CD14-positive monocyte (primary cell): ENCODE data around the gene PRELID3B. TPM values are rescaled to one million over a fixed set of nuclear protein-coding genes. Genes with fewer than 3 reads are reported as not detected.

Experiments used
- DNase-seq, 3 donors: peaks; one replicate each; pipeline ENCODE4 v3.0.0-alpha.2; 2011 to 2022
- H2AFZ ChIP-seq: 2 replicates; pipeline ENCODE4 v1.6.0; 2012; ENCODE audit warnings: mild to moderate bottlenecking, low read depth, low read length, inconsistent platforms; ENCODE audit not compliant: insufficient read depth, poor library complexity, severe bottlenecking
- H3K27ac ChIP-seq, 2 donors: 1 replicate in 1 of 2; 2 replicates in 1 of 2; pipeline ENCODE4 v1.5.1; 2012 to 2013; ENCODE audit warnings: low read length in 2 of 2, control low read depth in 1 of 2, inconsistent platforms in 1 of 2, low read depth in 1 of 2, mild to moderate bottlenecking in 1 of 2
- H3K27me3 ChIP-seq, 2 donors: one replicate each; pipeline versions ENCODE4 v1.6.0 to v1.6.1; 2011 to 2013; ENCODE audit warnings: low read length in 2 of 2; ENCODE audit not compliant: control insufficient read depth in 2 of 2, insufficient read depth in 2 of 2
- H3K36me3 ChIP-seq, 2 donors: replicated peaks in 1 of 2; 1 replicate in 1 of 2; 2 replicates in 1 of 2; pipeline versions ENCODE4 v1.5.1 to v1.6.1; 2012 to 2013; ENCODE audit warnings: low read length in 2 of 2, control low read depth in 1 of 2, inconsistent platforms in 1 of 2, mild to moderate bottlenecking in 1 of 2; ENCODE audit not compliant: insufficient read depth in 2 of 2, control insufficient read depth in 1 of 2
- H3K4me1 ChIP-seq, 2 donors: 1 replicate in 1 of 2; 2 replicates in 1 of 2; pipeline versions ENCODE4 v1.5.1 to v1.6.1; 2012 to 2013; ENCODE audit warnings: low read length in 2 of 2, control low read depth in 1 of 2, inconsistent platforms in 1 of 2, mild to moderate bottlenecking in 1 of 2, moderate library complexity in 1 of 2; ENCODE audit not compliant: insufficient read depth in 2 of 2, control insufficient read depth in 1 of 2
- H3K4me2 ChIP-seq: replicated peaks from 2 replicates; pipeline ENCODE3; 2012; ENCODE audit warnings: low read length, moderate library complexity, mild to moderate bottlenecking; ENCODE audit not compliant: poor library complexity, severe bottlenecking; ENCODE audit errors: extremely low read depth
- H3K4me3 ChIP-seq, 3 experiments: fragments of 200-600 bp in 1 of 3; sonication (generic) in 1 of 3; replicated peaks in 1 of 3; 1 replicate in 2 of 3; 2 replicates in 1 of 3; pipeline ENCODE4 v1.5.1; 2011 to 2013; ENCODE audit warnings: low read length in 3 of 3, mild to moderate bottlenecking in 3 of 3, control low read depth in 2 of 3, low read depth in 2 of 3, inconsistent platforms in 1 of 3, moderate library complexity in 1 of 3
- H3K79me2 ChIP-seq: 2 replicates; pipeline ENCODE4 v1.6.0; 2012; ENCODE audit warnings: mild to moderate bottlenecking, control low read depth, inconsistent platforms, low read length, moderate library complexity; ENCODE audit not compliant: insufficient read depth
- H3K9ac ChIP-seq: 2 replicates; pipeline ENCODE4 v1.6.0; 2017; ENCODE audit warnings: low read length, mild to moderate bottlenecking; ENCODE audit not compliant: insufficient read depth, poor library complexity, severe bottlenecking
- H3K9me3 ChIP-seq, 2 donors: replicated peaks in 1 of 2; 1 replicate in 1 of 2; 2 replicates in 1 of 2; pipeline versions ENCODE4 v1.5.1 to v1.6.1; 2012 to 2013; ENCODE audit warnings: low read length in 2 of 2, control low read depth in 1 of 2; ENCODE audit not compliant: control insufficient read depth in 1 of 2, insufficient read depth in 1 of 2
- H4K20me1 ChIP-seq: 2 replicates; pipeline ENCODE4 v1.6.0; 2012; ENCODE audit warnings: mild to moderate bottlenecking, low read length, control low read depth, moderate library complexity; ENCODE audit not compliant: insufficient read depth
- H3K27ac Mint-ChIP-seq, 7 donors: one replicate each; pipeline ENCODE4 v1.8.0; 2020; ENCODE audit warnings: mild to moderate bottlenecking in 7 of 7, mixed read lengths in 7 of 7, moderate library complexity in 6 of 7, inconsistent platforms in 2 of 7
- H3K27me3 Mint-ChIP-seq, 3 donors: one replicate each; pipeline ENCODE4 v1.8.0; 2021 to 2022; ENCODE audit warnings: low read depth in 3 of 3, mild to moderate bottlenecking in 3 of 3, mixed read lengths in 3 of 3, moderate library complexity in 3 of 3, inconsistent platforms in 1 of 3
- H3K36me3 Mint-ChIP-seq, 2 donors: one replicate each; pipeline ENCODE4 v1.8.0; 2020; ENCODE audit warnings: mixed read lengths in 2 of 2, inconsistent platforms in 1 of 2, mild to moderate bottlenecking in 1 of 2
- H3K4me1 Mint-ChIP-seq: one replicate; pipeline ENCODE4 v1.8.0; 2020; ENCODE audit warnings: mild to moderate bottlenecking, mixed read lengths
- H3K4me3 Mint-ChIP-seq, 2 donors: one replicate each; pipeline ENCODE4 v1.8.0; 2020; ENCODE audit warnings: mild to moderate bottlenecking in 2 of 2, mixed read lengths in 2 of 2, moderate library complexity in 1 of 2
- H3K9me3 Mint-ChIP-seq, 7 donors: one replicate each; pipeline ENCODE4 v1.8.0; 2020 to 2022; ENCODE audit warnings: mixed read lengths in 7 of 7, mild to moderate bottlenecking in 6 of 7, moderate library complexity in 6 of 7, inconsistent platforms in 2 of 7
- CTCF ChIP-seq: fragments of 200-600 bp; IDR thresholded peaks from one replicate; pipeline ENCODE4 v1.8.0; 2022; ENCODE audit warnings: antibody characterized with exemption, mild to moderate bottlenecking
- WGBS: methylation state at CpG from one replicate; pipeline ENCODE4 v1.1.5; 2013; ENCODE audit warnings: missing lambda C conversion rate; ENCODE audit not compliant: insufficient coverage; 5-methylcytosine and 5-hydroxymethylcytosine counted together
- intact Hi-C, 2 donors: fragments of 100-400 bp; cut with micrococcal nuclease; formaldehyde crosslinking; loops; one replicate each; pipeline versions ENCODE4 v1.15.0 to v1.15.1; 2023
- polyA plus RNA-seq, 3 donors: library from polyadenylated mRNA; depleted of rRNA in 1 of 3; unstranded in 2 of 3; stranded (reverse) in 1 of 3; fragments of 300-500 nt in 2 of 3; fragments of >200 nt in 1 of 3; fragmentation: Illumina TruSeq in 2 of 3; gene quantifications; 1 replicate in 2 of 3; 2 replicates in 1 of 3; pipeline ENCODE4 v1.2.3, GENCODE V29; 2012 to 2021

PRELID3B gene
- polyA plus RNA-seq, 3 donors = 16.9 to 21.0 (median 20.1) TPM

- Histone ChIP-seq H2AFZ (no peak overlapping the region), H3K27ac (peak overlapping the region; percentile 95 to 98), H3K36me3 (peaks cover 45 to 46% of the 10 kb centered on the region in 2 donors), H3K4me2 (peak overlapping the region; percentile 88), H3K9me3 (no peaks in the 10 kb centered on the region), H3K9ac (peak overlapping the region; percentile 98), H3K79me2 (peaks cover 76% of the 10 kb centered on the region), H3K4me1 (peaks cover 54 to 69% of the 10 kb centered on the region in 2 donors), H3K27me3 (no peaks in the 10 kb centered on the region), H3K4me3 (peak overlapping the region; percentile 86 to 99 (median 90)), H4K20me1 (peaks cover 68% of the 10 kb centered on the region)
- H3K36me3 Mint-ChIP-seq = peaks cover 46 to 53% of the 10 kb centered on the region in 2 donors
- H3K4me3 Mint-ChIP-seq = peak overlapping the region; percentile 92 to 96
- 0% methylated on average over 4 of the region's 4 CpGs for WGBS
- no peaks in the 10 kb centered on the region for H3K27me3 Mint-ChIP-seq
- intact Hi-C loops = loop anchor here (2.0 to 10.0 kb wide), 3 partner anchors 28 to 120 kb away; partner anchors contain the start of gene ATP5F1E (in 1 of the 2)
- peaks cover 53% of the 10 kb centered on the region for H3K4me1 Mint-ChIP-seq
- H3K9me3 Mint-ChIP-seq = peaks cover 0 to 1% (median 0%) of the 10 kb centered on the region in 7 donors
- TF ChIP-seq CTCF = no peak
- H3K27ac Mint-ChIP-seq = peak overlapping the region; percentile 98 to 100 (median 99)
- DNase-seq = peak in 1 of 3 donors; percentile 90
Measured at GRCh38 chr20:59004493-59004762, 38.2 kb downstream of the PRELID3B start.

DNA sequence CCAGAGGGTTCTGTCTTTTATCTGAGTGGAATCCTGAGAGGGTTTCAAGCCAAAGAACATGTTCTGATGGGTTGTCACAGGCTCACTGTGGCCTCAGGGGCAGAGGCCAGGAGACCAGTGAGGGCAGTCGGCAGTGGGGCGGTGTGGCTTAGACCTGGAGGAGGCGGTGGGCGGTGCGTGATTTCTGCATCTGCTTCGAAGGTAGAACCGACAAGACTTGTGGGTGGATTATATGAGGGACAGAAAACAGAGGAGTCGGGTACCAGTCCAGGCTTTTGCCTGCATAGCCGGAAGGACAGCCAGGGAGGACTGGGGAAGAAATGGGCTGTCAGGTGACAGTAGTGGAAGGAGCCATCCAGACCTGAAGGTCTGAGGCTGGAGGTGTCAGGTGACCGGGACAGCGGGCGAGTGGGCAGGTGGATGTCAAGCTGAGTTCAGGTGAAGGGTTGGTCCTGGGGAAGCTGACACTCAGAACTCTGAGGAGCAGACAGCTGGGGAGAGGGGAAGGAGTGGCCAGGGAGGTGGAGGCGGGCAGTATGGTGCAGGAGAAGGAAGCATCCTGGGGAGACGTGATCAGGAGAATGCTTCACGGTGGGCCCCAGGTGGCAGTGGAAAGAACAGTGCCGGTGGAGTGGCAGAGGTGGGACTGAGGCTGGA, 38.6 kb downstream of the PRELID3B start:
- no peaks in the 10 kb centered on the region for H3K27me3 ChIP-seq
- H2AFZ ChIP-seq = no peak overlapping the region
- intact Hi-C loops = loop anchor here (2.0 to 10.0 kb wide), 3 partner anchors 29 to 119 kb away; partner anchors contain the start of gene ATP5F1E (in 1 of the 2)
- Mint-ChIP-seq H3K27me3 (no peaks in the 10 kb centered on the region), H3K9me3 (peaks cover 0 to 1% (median 0%) of the 10 kb centered on the region in 7 donors), H3K27ac (peak overlapping the region; percentile 98 to 100 (median 99)), H3K4me3 (peak overlapping the region; percentile 92 to 96), H3K36me3 (peaks cover 50 to 58% of the 10 kb centered on the region in 2 donors), H3K4me1 (peaks cover 53% of the 10 kb centered on the region)
- peaks cover 50 to 51% of the 10 kb centered on the region in 2 donors for H3K36me3 ChIP-seq
- H3K4me2 ChIP-seq = peak overlapping the region; percentile 88
- H3K27ac ChIP-seq = peak overlapping the region; percentile 95 to 98
- peaks cover 79% of the 10 kb centered on the region for H3K79me2 ChIP-seq
- TF ChIP-seq CTCF = no peak
- peaks cover 53 to 66% of the 10 kb centered on the region in 2 donors for H3K4me1 ChIP-seq
- H3K9ac ChIP-seq = peak overlapping the region; percentile 98
- peaks cover 73% of the 10 kb centered on the region for H4K20me1 ChIP-seq
- DNase-seq = no peak
- WGBS = 67% methylated on average over 16 of the region's 16 CpGs
- H3K9me3 ChIP-seq = no peaks in the 10 kb centered on the region
- H3K4me3 ChIP-seq = peak overlapping the region; percentile 86 to 99 (median 90)
